ENCODE results near the gene TMEM54.

Gene TMEM54

GRCh38 chr1:32900956-32901822 is at the start of gene TMEM54:
TSS of gene TMEM54 (minus strand) at chr1:32901389. CDS start at chr1:32901238, 151 bp downstream.
- intact Hi-C loops (cut with DNase I) = no loop called here
- peak in 24 of 42 donors; percentile 13 to 76 (median 59) for DNase-seq

GRCh38 chr1:32949519-32949918 is 48.3 kb upstream of the TMEM54 start:
- intact Hi-C loops (cut with DNase I) = no loop called here
- no peak for DNase-seq

GRCh38 chr1:32948905-32949304 is 47.7 kb upstream of the TMEM54 start:
- DNase-seq = no peak
- intact Hi-C loops (cut with DNase I) = no loop called here

- no peak for DNase-seq
- intact Hi-C loops (cut with DNase I) = no loop called here
Measured at GRCh38 chr1:32948390-32948722, 47.2 kb upstream of the TMEM54 start.

- intact Hi-C loops (cut with DNase I) = no loop called here
- DNase-seq = peak in 15 of 42 donors; percentile 18 to 80 (median 50)
Measured at GRCh38 chr1:32947669-32948389, 46.6 kb upstream of the TMEM54 start.

- intact Hi-C loops (cut with DNase I) = no loop called here
Measured at GRCh38 chr1:32946413-32946812, 45.2 kb upstream of the TMEM54 start.

GRCh38 chr1:32944180-32944579 is 43.0 kb upstream of the TMEM54 start:
- intact Hi-C loops (cut with DNase I) = no loop called here
- no peak for DNase-seq

More at GRCh38 chr1:32946413-32946812, 45.2 kb upstream of the TMEM54 start:
- no peak for DNase-seq

- DNase-seq = no peak
- intact Hi-C loops (cut with DNase I) = loop anchor here (10.0 kb wide), 1 partner anchor 65 kb away; no protein-coding TSS in a partner anchor
Measured at GRCh38 chr1:32939655-32940371, 38.6 kb upstream of the TMEM54 start.

GRCh38 chr1:32937061-32937460 is 35.9 kb upstream of the TMEM54 start:
- no peak for DNase-seq
- intact Hi-C loops (cut with DNase I) = loop anchor here (10.0 kb wide), 1 partner anchor 68 kb away; no protein-coding TSS in a partner anchor

GRCh38 chr1:32934535-32934934 is 33.3 kb upstream of the TMEM54 start:
- DNase-seq = no peak
- intact Hi-C loops (cut with DNase I) = loop anchor here (5.0 to 10.0 kb wide), 2 partner anchors 70 to 153 kb away; no protein-coding TSS in a partner anchor

- intact Hi-C loops (cut with DNase I) = loop anchor here (5.0 to 10.0 kb wide), 2 partner anchors 71 to 153 kb away; no protein-coding TSS in a partner anchor
Measured at GRCh38 chr1:32933742-32934322, 32.6 kb upstream of the TMEM54 start.

GRCh38 chr1:32931760-32932159 is 30.6 kb upstream of the TMEM54 start:
- no peak for DNase-seq
- intact Hi-C loops (cut with DNase I) = loop anchor here (5.0 to 10.0 kb wide), 2 partner anchors 73 to 156 kb away; no protein-coding TSS in a partner anchor

More at GRCh38 chr1:32933742-32934322, 32.6 kb upstream of the TMEM54 start:
- no peak for DNase-seq

- intact Hi-C loops (cut with DNase I) = no loop called here
- DNase-seq = no peak
Measured at GRCh38 chr1:32929366-32929765, 28.2 kb upstream of the TMEM54 start.

GRCh38 chr1:32928715-32929114 is 27.5 kb upstream of the TMEM54 start:
- intact Hi-C loops (cut with DNase I) = no loop called here
- DNase-seq = no peak

- intact Hi-C loops (cut with DNase I) = no loop called here
- no peak for DNase-seq
Measured at GRCh38 chr1:32928285-32928684, 27.1 kb upstream of the TMEM54 start.

GRCh38 chr1:32927441-32927840 is 26.3 kb upstream of the TMEM54 start:
- intact Hi-C loops (cut with DNase I) = no loop called here

GRCh38 chr1:32926562-32926961 is 25.4 kb upstream of the TMEM54 start:
- no peak for DNase-seq
- intact Hi-C loops (cut with DNase I) = no loop called here

More at GRCh38 chr1:32927441-32927840, 26.3 kb upstream of the TMEM54 start:
- DNase-seq = no peak

GRCh38 chr1:32925403-32926162 is 24.4 kb upstream of the TMEM54 start:
- intact Hi-C loops (cut with DNase I) = no loop called here
- no peak for DNase-seq
